T-cell (primary cell): ENCODE measurements around the gene KCNQ1OT1. TPM values are rescaled to one million over a fixed set of nuclear protein-coding genes. Genes with fewer than 3 reads are reported as not detected.

Experiments
- ATAC-seq, 4 experiments: fragments of 200-7000 bp in 3 of 4; fragments of 150-1000 bp in 1 of 4; cut with Tn5 transposase; replicated peaks in 1 of 4; 1 replicate in 3 of 4; 2 replicates in 1 of 4; pipeline ENCODE4 v1.10.0; 2021; ENCODE audit warnings: moderate library complexity in 3 of 4, mild to moderate bottlenecking in 2 of 4, moderate number of reproducible peaks in 1 of 4
- CTCF ChIA-PET, 2 donors: fragments of 300-600 bp; sonication (Branson Sonifier 250); formaldehyde crosslinking; loops; one replicate each; lab custom pipeline; 2022; ENCODE audit warnings: antibody characterized with exemption in 2 of 2; lab: Charles Lee
- POLR2A ChIA-PET, 2 donors: fragments of 300-600 bp; sonication (Branson Sonifier 250); formaldehyde crosslinking; loops; one replicate each; lab custom pipeline; 2022; ENCODE audit warnings: antibody characterized with exemption in 2 of 2; lab: Charles Lee
- DNase-seq, 35 experiments: peaks; one replicate each; pipeline versions ENCODE4 v3.0.0 to v3.0.0-alpha.2; 2013 to 2023
- H3K27ac ChIP-seq: one replicate; pipeline ENCODE4 v1.5.1; 2013; ENCODE audit warnings: low read length
- H3K27me3 ChIP-seq, 2 experiments: replicated peaks in 1 of 2; 1 replicate in 1 of 2; 2 replicates in 1 of 2; pipeline versions ENCODE4 v1.6.1 to v1.7.0; 2013; ENCODE audit warnings: low read length in 1 of 2, mixed read lengths in 1 of 2; ENCODE audit not compliant: control insufficient read depth in 2 of 2, insufficient read depth in 2 of 2; ENCODE audit errors: extremely low read depth in 1 of 2
- H3K36me3 ChIP-seq, 2 donors: 1 replicate in 1 of 2; 2 replicates in 1 of 2; pipeline versions ENCODE4 v1.6.1 to v1.7.0; 2013; ENCODE audit warnings: low read length in 1 of 2; ENCODE audit not compliant: control insufficient read depth in 2 of 2, insufficient read depth in 1 of 2; ENCODE audit errors: extremely low read depth in 1 of 2
- H3K4me1 ChIP-seq, 2 experiments: 1 replicate in 1 of 2; 2 replicates in 1 of 2; pipeline versions ENCODE4 v1.6.1 to v1.7.0; 2013; ENCODE audit warnings: low read length in 2 of 2, mixed read lengths in 1 of 2; ENCODE audit not compliant: insufficient read depth in 2 of 2, control insufficient read depth in 1 of 2; ENCODE audit errors: extremely low read depth in 1 of 2
- H3K4me3 ChIP-seq, 2 donors: 1 replicate in 1 of 2; 2 replicates in 1 of 2; pipeline versions ENCODE4 v1.5.1 to v1.7.0; 2013; ENCODE audit warnings: mild to moderate bottlenecking in 2 of 2, low read length in 1 of 2, moderate library complexity in 1 of 2; ENCODE audit not compliant: control insufficient read depth in 1 of 2; ENCODE audit errors: extremely low read depth in 1 of 2
- H3K9me3 ChIP-seq: 2 replicates; pipeline ENCODE4 v1.7.0; 2013
- H3K27ac Mint-ChIP-seq, 2 donors: one replicate each; pipeline ENCODE4 v1.8.0; 2020 to 2021; ENCODE audit warnings: mild to moderate bottlenecking in 2 of 2, mixed read lengths in 2 of 2
- H3K27me3 Mint-ChIP-seq, 2 donors: one replicate each; pipeline ENCODE4 v1.8.0; 2021 to 2022; ENCODE audit warnings: mixed read lengths in 2 of 2
- H3K36me3 Mint-ChIP-seq: one replicate; pipeline ENCODE4 v1.8.0; 2021; ENCODE audit warnings: mixed read lengths
- H3K4me1 Mint-ChIP-seq, 3 donors: one replicate each; pipeline ENCODE4 v1.8.0; 2020 to 2022; ENCODE audit warnings: mixed read lengths in 3 of 3, mild to moderate bottlenecking in 1 of 3
- H3K4me3 Mint-ChIP-seq, 3 donors: one replicate each; pipeline ENCODE4 v1.8.0; 2020 to 2022; ENCODE audit warnings: mild to moderate bottlenecking in 3 of 3, mixed read lengths in 3 of 3, moderate library complexity in 3 of 3
- H3K9me3 Mint-ChIP-seq, 3 donors: one replicate each; pipeline ENCODE4 v1.8.0; 2020 to 2022; ENCODE audit warnings: mixed read lengths in 3 of 3
- WGBS: methylation state at CpG from one replicate; pipeline ENCODE4 v1.1.5; 2013; ENCODE audit warnings: missing lambda C conversion rate; ENCODE audit not compliant: insufficient coverage; 5-methylcytosine and 5-hydroxymethylcytosine counted together
- total RNA-seq, 35 experiments: library from RNA in 6 of 35; stranded (reverse) in 6 of 35; fragments of 120-200 nt in 1 of 35; gene quantifications; one replicate each; pipeline versions ENCODE4 v1.2.1 to v1.2.4 and lab custom pipeline; 2013 to 2026

KCNQ1OT1 gene
- total RNA-seq, 5 donors from 2014 or later (not counting 1 experiment from before 2014, with no cell fraction given) = 0.30 to 0.42 (median 0.35) TPM

DNA sequence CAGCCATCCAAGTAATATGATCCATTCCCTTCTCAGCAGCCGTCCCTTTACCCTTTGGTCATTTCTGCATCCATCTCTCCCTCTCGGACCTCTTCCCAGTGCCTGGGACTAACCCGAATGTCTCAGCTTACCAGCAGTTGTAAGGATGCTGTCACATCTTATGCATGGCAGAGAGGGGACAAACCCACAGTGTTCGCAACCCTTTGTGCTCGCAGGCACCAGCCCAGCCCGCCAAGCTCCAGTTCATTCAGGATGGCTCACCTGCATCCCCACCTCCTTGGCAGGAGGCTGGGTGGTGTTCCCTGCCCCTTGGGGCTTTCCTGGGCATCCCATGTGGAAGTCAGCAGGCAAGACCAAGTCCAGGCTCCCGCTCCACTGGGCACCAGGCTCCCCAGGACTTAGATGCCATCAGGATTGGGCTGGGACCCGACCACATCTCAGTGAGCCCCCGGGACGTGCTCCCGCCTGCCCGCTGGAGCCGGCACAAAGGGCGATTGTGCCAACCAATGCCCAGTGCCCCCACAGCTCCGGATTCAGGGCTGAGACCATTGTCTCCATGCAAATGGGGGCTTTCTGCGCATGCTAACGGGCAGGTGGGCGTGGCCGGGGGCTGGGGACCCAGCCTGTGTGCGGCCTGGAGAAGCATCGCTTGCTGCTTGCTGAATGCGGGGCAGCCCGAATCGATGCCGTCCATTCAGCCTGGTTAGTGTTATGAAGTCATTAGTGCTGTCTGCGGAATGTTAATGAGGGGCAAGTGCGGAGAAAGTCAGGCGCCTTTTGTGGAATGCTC is 108.6 kb downstream of the KCNQ1OT1 start:
- ChIA-PET POLR2A (no interaction called here), CTCF (no interaction called here)
- DNase-seq (peak in 1 of 35 experiments; percentile 3), ATAC-seq (no peak)
- no peaks in the 10 kb centered on the region for H3K9me3 ChIP-seq
- Mint-ChIP-seq H3K27me3 (no peaks in the 10 kb centered on the region), H3K36me3 (peaks cover 56% of the 10 kb centered on the region), H3K9me3 (peaks cover 0 to 5% (median 3%) of the 10 kb centered on the region in 3 donors), H3K4me3 (no peak overlapping the region), H3K27ac (no peak overlapping the region), H3K4me1 (no peaks in the 10 kb centered on the region)
- H3K27ac ChIP-seq = no peak overlapping the region
- H3K27me3 ChIP-seq = no peaks in the 10 kb centered on the region
- H3K36me3 ChIP-seq = peaks cover 0 to 18% of the 10 kb centered on the region in 2 donors
- 87% methylated on average over 28 of the region's 28 CpGs for WGBS
- H3K4me1 ChIP-seq = no peaks in the 10 kb centered on the region
- H3K4me3 ChIP-seq = no peak overlapping the region

- H3K4me1 ChIP-seq = no peaks in the 10 kb centered on the region
- Mint-ChIP-seq H3K36me3 (peaks cover 47% of the 10 kb centered on the region), H3K4me3 (no peak overlapping the region), H3K4me1 (no peaks in the 10 kb centered on the region), H3K27ac (no peak overlapping the region), H3K27me3 (no peaks in the 10 kb centered on the region), H3K9me3 (no peaks in the 10 kb centered on the region)
- H3K4me3 ChIP-seq = no peak overlapping the region
- ChIA-PET CTCF (no interaction called here), POLR2A (no interaction called here)
- no peaks in the 10 kb centered on the region for H3K27me3 ChIP-seq
- DNase-seq (peak in 1 of 35 experiments; percentile 2), ATAC-seq (no peak)
- no peaks in the 10 kb centered on the region for H3K9me3 ChIP-seq
- no peak overlapping the region for H3K27ac ChIP-seq
- WGBS = 86% methylated on average over 9 of the region's 13 CpGs
- H3K36me3 ChIP-seq = peaks cover 0 to 18% of the 10 kb centered on the region in 2 donors
Measured at GRCh38 chr11:2590131-2590964, 109.4 kb downstream of the KCNQ1OT1 start.

GRCh38 chr11:2589538-2589934 is 110.3 kb downstream of the KCNQ1OT1 start:
- no peaks in the 10 kb centered on the region for H3K9me3 ChIP-seq
- H3K4me1 Mint-ChIP-seq = no peaks in the 10 kb centered on the region
- peaks cover 41% of the 10 kb centered on the region for H3K36me3 Mint-ChIP-seq
- no peak overlapping the region for H3K4me3 Mint-ChIP-seq
- DNase-seq = no peak
- no peak overlapping the region for H3K4me3 ChIP-seq
- CTCF ChIA-PET = no interaction called here
- POLR2A ChIA-PET = no interaction called here
- H3K27ac Mint-ChIP-seq = no peak overlapping the region
- no peak overlapping the region for H3K27ac ChIP-seq
- no peaks in the 10 kb centered on the region for H3K4me1 ChIP-seq
- no peaks in the 10 kb centered on the region for H3K27me3 ChIP-seq
- no peaks in the 10 kb centered on the region for H3K27me3 Mint-ChIP-seq
- ATAC-seq = no peak
- WGBS = 86% methylated on average over 11 of the region's 12 CpGs
- H3K36me3 ChIP-seq = peaks cover 0 to 18% of the 10 kb centered on the region in 2 donors
- no peaks in the 10 kb centered on the region for H3K9me3 Mint-ChIP-seq

DNA sequence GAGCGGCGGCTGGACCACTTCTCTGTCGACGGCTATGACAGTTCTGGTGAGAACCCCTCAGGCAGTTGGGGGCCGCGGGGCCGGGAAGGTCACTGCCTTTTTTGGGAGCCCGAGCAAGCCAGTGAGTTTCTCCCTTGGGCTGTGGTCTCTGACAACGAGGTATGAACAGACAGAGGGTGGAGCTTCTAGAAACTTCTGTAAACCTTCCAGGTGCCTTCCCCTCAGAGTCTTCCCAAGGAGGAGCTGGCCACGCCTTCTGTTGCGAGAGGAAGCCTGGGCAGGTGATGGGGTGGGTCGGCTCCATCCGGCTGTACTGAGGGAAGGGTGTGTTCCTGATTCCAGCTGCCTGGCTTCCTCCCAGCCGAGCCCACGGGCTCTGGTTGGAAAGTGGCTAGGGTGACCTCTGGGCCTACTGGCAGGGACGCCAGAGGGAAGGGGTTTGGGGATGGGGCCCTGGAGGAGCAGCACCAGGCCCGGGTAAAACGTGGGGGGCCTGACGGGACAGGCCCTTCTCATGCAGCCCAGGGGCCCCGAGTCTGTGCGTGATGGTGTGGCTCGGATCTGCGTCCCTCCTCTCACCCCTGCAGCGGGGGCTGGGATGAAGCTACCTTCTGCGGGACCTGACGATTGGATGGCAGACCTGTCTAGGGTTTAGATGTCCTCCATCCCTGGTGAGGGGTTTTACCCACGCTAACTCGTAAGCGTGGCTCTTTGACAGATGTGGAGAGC is 110.8 kb downstream of the KCNQ1OT1 start:
- H3K27me3 Mint-ChIP-seq = no peaks in the 10 kb centered on the region
- ATAC-seq (no peak), DNase-seq (peak in 1 of 35 experiments; percentile 1)
- no peaks in the 10 kb centered on the region for H3K4me1 ChIP-seq
- H3K9me3 ChIP-seq = no peaks in the 10 kb centered on the region
- H3K36me3 Mint-ChIP-seq = peaks cover 36% of the 10 kb centered on the region
- 90% methylated on average over 24 of the region's 29 CpGs for WGBS
- H3K27ac ChIP-seq = no peak overlapping the region
- H3K4me3 Mint-ChIP-seq = no peak overlapping the region
- H3K4me3 ChIP-seq = no peak overlapping the region
- CTCF ChIA-PET = no interaction called here
- POLR2A ChIA-PET = no interaction called here
- no peaks in the 10 kb centered on the region for H3K4me1 Mint-ChIP-seq
- H3K27ac Mint-ChIP-seq = no peak overlapping the region
- peaks cover 0 to 18% of the 10 kb centered on the region in 2 donors for H3K36me3 ChIP-seq
- H3K9me3 Mint-ChIP-seq = no peaks in the 10 kb centered on the region
- H3K27me3 ChIP-seq = no peaks in the 10 kb centered on the region

- ATAC-seq (no peak), DNase-seq (peak in 1 of 35 experiments; percentile 4)
- Mint-ChIP-seq H3K4me1 (no peaks in the 10 kb centered on the region), H3K27me3 (no peaks in the 10 kb centered on the region), H3K27ac (no peak overlapping the region), H3K36me3 (peaks cover 27% of the 10 kb centered on the region), H3K4me3 (no peak overlapping the region), H3K9me3 (no peaks in the 10 kb centered on the region)
- CTCF ChIA-PET = no interaction called here
- H3K4me1 ChIP-seq = no peaks in the 10 kb centered on the region
- no peak overlapping the region for H3K4me3 ChIP-seq
- H3K27ac ChIP-seq = no peak overlapping the region
- POLR2A ChIA-PET = no interaction called here
- 86% methylated on average over 22 of the region's 25 CpGs for WGBS
- H3K27me3 ChIP-seq = no peaks in the 10 kb centered on the region
- no peaks in the 10 kb centered on the region for H3K9me3 ChIP-seq
- peaks cover 0 to 18% of the 10 kb centered on the region in 2 donors for H3K36me3 ChIP-seq
Measured at GRCh38 chr11:2587976-2588748, 111.6 kb downstream of the KCNQ1OT1 start.
